ENCODE measurements around the gene ITPR3. TPM values are rescaled to one million over a fixed set of nuclear protein-coding genes. Genes with fewer than 3 reads are reported as not detected.
A peak's percentile ranks its signal among the peaks of the same experiment; 100 is the strongest.

Gene ITPR3
- total and polyA plus RNA-seq, 2 of the 13 experiments (the other 11 are each of a cell fraction or from before 2014, with no cell fraction given) = 3.8 to 21.4 TPM

GRCh38 chr6:33613146-33613794 is 7.9 kb upstream of the ITPR3 start (continued):
- peak; percentile 77 for TF ChIP-seq TFE3 (CRISPR knock-in tag; IDR thresholded peaks at IDR 0.05)
- TF ChIP-seq REST (IDR thresholded peaks at IDR 0.05; ENCODE audit: borderline replicate concordance in 1 of 2, low read depth in 1 of 2, low read length in 2 of 2) = no peak
- no peak for TF ChIP-seq ZNF530 (CRISPR knock-in tag; IDR thresholded peaks at IDR 0.05; ENCODE audit: low read depth)
- no peak for TF ChIP-seq SRF (IDR thresholded peaks at IDR 0.05; ENCODE audit: low read depth, low read length)
- TF ChIP-seq, protein P1, sequence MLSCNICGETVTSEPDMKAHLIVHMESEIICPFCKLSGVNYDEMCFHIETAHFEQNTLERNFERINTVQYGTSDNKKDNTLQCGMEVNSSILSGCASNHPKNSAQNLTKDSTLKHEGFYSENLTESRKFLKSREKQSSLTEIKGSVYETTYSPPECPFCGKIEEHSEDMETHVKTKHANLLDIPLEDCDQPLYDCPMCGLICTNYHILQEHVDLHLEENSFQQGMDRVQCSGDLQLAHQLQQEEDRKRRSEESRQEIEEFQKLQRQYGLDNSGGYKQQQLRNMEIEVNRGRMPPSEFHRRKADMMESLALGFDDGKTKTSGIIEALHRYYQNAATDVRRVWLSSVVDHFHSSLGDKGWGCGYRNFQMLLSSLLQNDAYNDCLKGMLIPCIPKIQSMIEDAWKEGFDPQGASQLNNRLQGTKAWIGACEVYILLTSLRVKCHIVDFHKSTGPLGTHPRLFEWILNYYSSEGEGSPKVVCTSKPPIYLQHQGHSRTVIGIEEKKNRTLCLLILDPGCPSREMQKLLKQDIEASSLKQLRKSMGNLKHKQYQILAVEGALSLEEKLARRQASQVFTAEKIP (CRISPR knock-in tag; IDR thresholded peaks at IDR 0.05; ENCODE audit: borderline replicate concordance) = no peak
- peak; percentile 78 for TF ChIP-seq PATZ1 (CRISPR knock-in tag; IDR thresholded peaks at IDR 0.05)
- no peak for TF ChIP-seq PCBP1 (IDR thresholded peaks at IDR 0.05; ENCODE audit: borderline replicate concordance, low read depth, low read length)
- TF ChIP-seq, protein P2, sequence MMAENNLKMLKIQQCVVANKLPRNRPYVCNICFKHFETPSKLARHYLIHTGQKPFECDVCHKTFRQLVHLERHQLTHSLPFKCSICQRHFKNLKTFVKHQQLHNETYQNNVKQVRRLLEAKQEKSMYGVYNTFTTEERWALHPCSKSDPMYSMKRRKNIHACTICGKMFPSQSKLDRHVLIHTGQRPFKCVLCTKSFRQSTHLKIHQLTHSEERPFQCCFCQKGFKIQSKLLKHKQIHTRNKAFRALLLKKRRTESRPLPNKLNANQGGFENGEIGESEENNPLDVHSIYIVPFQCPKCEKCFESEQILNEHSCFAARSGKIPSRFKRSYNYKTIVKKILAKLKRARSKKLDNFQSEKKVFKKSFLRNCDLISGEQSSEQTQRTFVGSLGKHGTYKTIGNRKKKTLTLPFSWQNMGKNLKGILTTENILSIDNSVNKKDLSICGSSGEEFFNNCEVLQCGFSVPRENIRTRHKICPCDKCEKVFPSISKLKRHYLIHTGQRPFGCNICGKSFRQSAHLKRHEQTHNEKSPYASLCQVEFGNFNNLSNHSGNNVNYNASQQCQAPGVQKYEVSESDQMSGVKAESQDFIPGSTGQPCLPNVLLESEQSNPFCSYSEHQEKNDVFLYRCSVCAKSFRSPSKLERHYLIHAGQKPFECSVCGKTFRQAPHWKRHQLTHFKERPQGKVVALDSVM (CRISPR knock-in tag; IDR thresholded peaks at IDR 0.05) = no peak
- no peak for TF ChIP-seq TCF7L2 (IDR thresholded peaks at IDR 0.05; ENCODE audit: low read depth, low read length)
- TF ChIP-seq ZSCAN21 (CRISPR knock-in tag; IDR thresholded peaks at IDR 0.05; ENCODE audit: borderline replicate concordance) = peak; percentile 44
- TF ChIP-seq ZNF121 (CRISPR knock-in tag; IDR thresholded peaks at IDR 0.05) = no peak
- no peak for TF ChIP-seq ARNT2 (CRISPR knock-in tag; IDR thresholded peaks at IDR 0.05; ENCODE audit: low read depth)
- no peak for TF ChIP-seq ARID2 (CRISPR knock-in tag; IDR thresholded peaks at IDR 0.05; ENCODE audit: borderline replicate concordance)
- no peak for TF ChIP-seq GTF2F1 (IDR thresholded peaks at IDR 0.05; ENCODE audit: low read length)
- peak; percentile 63; the same call in 1 of the 2 replicates for TF ChIP-seq ZNF556 (CRISPR knock-in tag; IDR thresholded peaks at IDR 0.05; ENCODE audit: borderline replicate concordance)
- TF ChIP-seq EP300 (IDR thresholded peaks at IDR 0.05; ENCODE audit: low read depth in 2 of 2, low read length in 2 of 2) = peak in 1 of 2 experiments; percentile 87; a peak in 3 of 4 replicates
- peak; percentile 91 for TF ChIP-seq EP300 (CRISPR knock-in tag; IDR thresholded peaks at IDR 0.05; ENCODE audit: borderline replicate concordance)

All from HepG2 (cell line).